ENCODE results near the gene CFAP45. TPM values are rescaled to one million over a fixed set of nuclear protein-coding genes. Genes with fewer than 3 reads are reported as not detected.

CFAP45 gene
- total and polyA plus RNA-seq, 3 experiments from 2014 or later, result 0.18 to 1.2 (median 0.75) TPM

Other genes with a start within 250 kb of the CFAP45 start
- gene CRP, start 185.6 kb downstream of the CFAP45 start, total RNA-seq, result not detected
- gene CRP, start 185.6 kb downstream of the CFAP45 start, polyA plus RNA-seq, result not detected
- 10 to 100 TPM; 35.5 to 38.1 TPM for gene DUSP23, start 119.2 kb downstream of the CFAP45 start, total RNA-seq
- 65.8 TPM for gene DUSP23, start 119.2 kb downstream of the CFAP45 start, polyA plus RNA-seq
- gene FCRL6, start 97.8 kb downstream of the CFAP45 start, total RNA-seq, result 1 to 10 TPM; 1.5 to 1.8 TPM
- 129 TPM for gene FCRL6, start 97.8 kb downstream of the CFAP45 start, polyA plus RNA-seq
- gene SLAMF8, start 73.3 kb downstream of the CFAP45 start, total RNA-seq, result 1 to 10 TPM; 3.2 to 4.0 TPM
- gene SLAMF8, start 73.3 kb downstream of the CFAP45 start, polyA plus RNA-seq, result 7.3 TPM
- gene VSIG8, start 37.5 kb downstream of the CFAP45 start, total RNA-seq, result not detected
- gene VSIG8, start 37.5 kb downstream of the CFAP45 start, polyA plus RNA-seq, result not detected
- gene TAGLN2, start 25.3 kb upstream of the CFAP45 start, total RNA-seq, result 100 to 1,000 TPM; 566 to 578 TPM
- 811 TPM for gene TAGLN2, start 25.3 kb upstream of the CFAP45 start, polyA plus RNA-seq
- gene IGSF9, start 45.4 kb upstream of the CFAP45 start, total RNA-seq, result under 1 TPM; 0.04 to 0.11 TPM
- gene IGSF9, start 45.4 kb upstream of the CFAP45 start, polyA plus RNA-seq, result not detected
- gene SLAMF9, start 54.1 kb upstream of the CFAP45 start, total RNA-seq, result not detected
- not detected for gene SLAMF9, start 54.1 kb upstream of the CFAP45 start, polyA plus RNA-seq
- gene PIGM, start 131.8 kb upstream of the CFAP45 start, total RNA-seq, result 1 to 10 TPM; 6.5 to 6.9 TPM
- 3.2 TPM for gene PIGM, start 131.8 kb upstream of the CFAP45 start, polyA plus RNA-seq
- under 1 TPM in 1 of 2 experiments, not detected in 1; 0.13 TPM for gene KCNJ10, start 170.0 kb upstream of the CFAP45 start, total RNA-seq
- gene KCNJ10, start 170.0 kb upstream of the CFAP45 start, polyA plus RNA-seq, result not detected
- under 1 TPM in 1 of 2 experiments, not detected in 1; 0.04 TPM for gene KCNJ9, start 181.4 kb upstream of the CFAP45 start, total RNA-seq
- not detected for gene KCNJ9, start 181.4 kb upstream of the CFAP45 start, polyA plus RNA-seq
- gene IGSF8, start 198.5 kb upstream of the CFAP45 start, total RNA-seq, result 10 to 100 TPM; 39.5 to 42.7 TPM
- gene IGSF8, start 198.5 kb upstream of the CFAP45 start, polyA plus RNA-seq, result 59.2 TPM
- not detected for gene ATP1A2, start 215.6 kb upstream of the CFAP45 start, total RNA-seq
- gene ATP1A2, start 215.6 kb upstream of the CFAP45 start, polyA plus RNA-seq, result not detected